NB4 (cell line): ENCODE results near the gene LY6G6F.

Experiments used
- DNase-seq: peaks from one replicate; pipeline ENCODE4 v3.0.0; 2010; ENCODE audit warnings: low read depth
- H3K4me3 ChIP-seq: one replicate; pipeline ENCODE4 v1.5.1; 2011; ENCODE audit warnings: mild to moderate bottlenecking, low read depth, low read length, moderate library complexity
- MAX ChIP-seq: IDR thresholded peaks from 2 replicates; pipeline ENCODE4 v1.6.1; 2011; ENCODE audit warnings: low read depth, low read length
- MYC ChIP-seq: IDR thresholded peaks from 2 replicates; pipeline ENCODE4 v1.6.1; 2011; ENCODE audit warnings: low read depth, low read length
- POLR2A ChIP-seq: IDR thresholded peaks from 2 replicates; pipeline ENCODE4 v1.6.1; 2011; ENCODE audit warnings: mild to moderate bottlenecking; ENCODE audit not compliant: insufficient read length; ENCODE audit errors: extremely low read depth
- TF ChIP-seq, protein P1 (sequence below): IDR thresholded peaks from one replicate; pipeline ENCODE4 v1.5.1; 2012; ENCODE audit warnings: low read depth, low read length

LY6G6F gene

DNA sequence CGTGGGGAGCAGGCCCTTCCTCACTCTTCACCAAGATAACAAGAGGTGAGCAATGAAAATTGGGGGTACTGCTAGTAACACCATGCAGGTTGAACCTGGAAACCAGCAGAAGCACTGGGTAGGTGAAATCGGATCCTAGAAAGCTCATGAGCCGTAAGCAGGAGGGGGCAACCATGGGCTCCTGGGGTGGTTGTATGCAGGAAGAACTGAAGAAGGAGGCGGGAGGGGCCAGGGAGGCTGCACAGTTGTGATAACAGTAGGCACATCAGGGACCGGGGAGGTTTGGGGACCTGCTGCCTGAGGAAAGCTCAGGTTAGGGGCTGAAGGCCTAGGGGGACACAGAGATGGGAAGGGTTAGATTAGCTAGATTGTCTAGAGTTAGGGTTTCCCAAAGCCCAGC lies 20.2 kb upstream of the LY6G6F start:
- TF ChIP-seq, protein P1, sequence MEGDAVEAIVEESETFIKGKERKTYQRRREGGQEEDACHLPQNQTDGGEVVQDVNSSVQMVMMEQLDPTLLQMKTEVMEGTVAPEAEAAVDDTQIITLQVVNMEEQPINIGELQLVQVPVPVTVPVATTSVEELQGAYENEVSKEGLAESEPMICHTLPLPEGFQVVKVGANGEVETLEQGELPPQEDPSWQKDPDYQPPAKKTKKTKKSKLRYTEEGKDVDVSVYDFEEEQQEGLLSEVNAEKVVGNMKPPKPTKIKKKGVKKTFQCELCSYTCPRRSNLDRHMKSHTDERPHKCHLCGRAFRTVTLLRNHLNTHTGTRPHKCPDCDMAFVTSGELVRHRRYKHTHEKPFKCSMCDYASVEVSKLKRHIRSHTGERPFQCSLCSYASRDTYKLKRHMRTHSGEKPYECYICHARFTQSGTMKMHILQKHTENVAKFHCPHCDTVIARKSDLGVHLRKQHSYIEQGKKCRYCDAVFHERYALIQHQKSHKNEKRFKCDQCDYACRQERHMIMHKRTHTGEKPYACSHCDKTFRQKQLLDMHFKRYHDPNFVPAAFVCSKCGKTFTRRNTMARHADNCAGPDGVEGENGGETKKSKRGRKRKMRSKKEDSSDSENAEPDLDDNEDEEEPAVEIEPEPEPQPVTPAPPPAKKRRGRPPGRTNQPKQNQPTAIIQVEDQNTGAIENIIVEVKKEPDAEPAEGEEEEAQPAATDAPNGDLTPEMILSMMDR, result no peak
- TF ChIP-seq MAX (no peak), POLR2A (no peak), MYC (no peak)
- DNase-seq, result no peak
- no peak overlapping the region for H3K4me3 ChIP-seq

GRCh38 chr6:31687321-31687720 lies 19.3 kb upstream of the LY6G6F start:
- DNase-seq, result no peak
- H3K4me3 ChIP-seq, result no peak overlapping the region
- TF ChIP-seq MYC (no peak), MAX (no peak)
- TF ChIP-seq, protein P1, result no peak

GRCh38 chr6:31687860-31688693 lies 18.6 kb upstream of the LY6G6F start:
- TF ChIP-seq MAX (no peak), MYC (no peak), POLR2A (no peak)
- TF ChIP-seq, protein P1, result no peak
- DNase-seq, result no peak
- H3K4me3 ChIP-seq, result no peak overlapping the region

- H3K4me3 ChIP-seq, result no peak overlapping the region
- DNase-seq, result no peak
- TF ChIP-seq MYC, result no peak
- TF ChIP-seq, protein P1, result peak; percentile 60
Measured at GRCh38 chr6:31689249-31690110, 17.2 kb upstream of the LY6G6F start.

DNA sequence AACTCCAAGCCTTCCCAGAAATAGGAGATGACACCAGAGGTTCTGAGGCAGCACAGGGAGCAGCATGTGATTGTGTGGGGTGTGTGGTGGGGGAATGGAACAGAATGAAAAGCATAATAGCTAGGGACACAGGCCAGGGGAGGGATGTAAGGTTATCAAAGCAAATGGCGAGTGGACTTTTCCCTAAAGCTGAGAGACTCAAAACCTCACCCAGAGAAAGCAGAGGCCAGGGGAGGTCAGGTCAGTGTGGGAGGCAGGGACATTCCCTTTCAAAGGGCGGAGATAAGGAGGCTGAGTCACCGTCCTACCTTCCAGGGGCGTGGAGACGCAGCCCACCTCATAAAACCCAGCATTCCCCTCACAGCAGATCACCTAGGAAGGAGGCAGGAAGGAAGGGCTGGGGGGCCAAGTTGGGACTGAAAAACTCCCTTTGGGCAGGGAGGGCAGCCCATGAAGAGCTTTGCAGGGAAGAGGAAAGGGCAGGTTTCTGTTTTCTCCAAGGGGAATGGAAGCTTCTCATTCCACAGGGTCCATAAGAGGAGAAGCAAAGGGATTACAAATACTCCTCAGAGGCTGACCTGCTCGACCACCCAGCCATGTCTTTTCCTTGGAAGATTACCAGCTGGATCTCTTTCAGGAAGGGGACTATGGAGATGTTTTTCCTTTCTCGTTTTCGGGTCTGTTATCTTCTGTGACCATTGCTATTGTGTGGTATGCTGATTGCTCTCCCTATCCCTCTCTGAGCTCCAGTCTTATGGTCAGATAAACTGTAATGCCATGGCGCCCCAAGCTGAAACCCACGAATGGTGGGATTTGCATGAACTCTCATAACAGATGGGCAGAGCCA lies 16.2 kb upstream of the LY6G6F start:
- no peak for DNase-seq
- TF ChIP-seq MAX (no peak), POLR2A (no peak)
- H3K4me3 ChIP-seq, result no peak overlapping the region
